ENCODE measurements around the gene GH1.

- TF ChIP-seq EZH2 (IDR thresholded peaks at IDR 0.05; ENCODE audit: insufficient read depth, poor library complexity, severe bottlenecking), result no peak
- TF ChIP-seq EZH2phosphoT487 (IDR thresholded peaks at IDR 0.05; ENCODE audit: insufficient read depth, low read depth), result no peak
Measured at GRCh38 chr17:63914471-63914870, 4.2 kb downstream of the GH1 start.

All from GM23248 (cell line).